ENCODE results near the gene TNFRSF6B. TPM values are rescaled to one million over a fixed set of nuclear protein-coding genes. Genes with fewer than 3 reads are reported as not detected.

Gene TNFRSF6B
- polyA plus RNA-seq, 2 of the 4 experiments (the other 2 are of a cell fraction): 0.22 to 0.66 TPM

DNA sequence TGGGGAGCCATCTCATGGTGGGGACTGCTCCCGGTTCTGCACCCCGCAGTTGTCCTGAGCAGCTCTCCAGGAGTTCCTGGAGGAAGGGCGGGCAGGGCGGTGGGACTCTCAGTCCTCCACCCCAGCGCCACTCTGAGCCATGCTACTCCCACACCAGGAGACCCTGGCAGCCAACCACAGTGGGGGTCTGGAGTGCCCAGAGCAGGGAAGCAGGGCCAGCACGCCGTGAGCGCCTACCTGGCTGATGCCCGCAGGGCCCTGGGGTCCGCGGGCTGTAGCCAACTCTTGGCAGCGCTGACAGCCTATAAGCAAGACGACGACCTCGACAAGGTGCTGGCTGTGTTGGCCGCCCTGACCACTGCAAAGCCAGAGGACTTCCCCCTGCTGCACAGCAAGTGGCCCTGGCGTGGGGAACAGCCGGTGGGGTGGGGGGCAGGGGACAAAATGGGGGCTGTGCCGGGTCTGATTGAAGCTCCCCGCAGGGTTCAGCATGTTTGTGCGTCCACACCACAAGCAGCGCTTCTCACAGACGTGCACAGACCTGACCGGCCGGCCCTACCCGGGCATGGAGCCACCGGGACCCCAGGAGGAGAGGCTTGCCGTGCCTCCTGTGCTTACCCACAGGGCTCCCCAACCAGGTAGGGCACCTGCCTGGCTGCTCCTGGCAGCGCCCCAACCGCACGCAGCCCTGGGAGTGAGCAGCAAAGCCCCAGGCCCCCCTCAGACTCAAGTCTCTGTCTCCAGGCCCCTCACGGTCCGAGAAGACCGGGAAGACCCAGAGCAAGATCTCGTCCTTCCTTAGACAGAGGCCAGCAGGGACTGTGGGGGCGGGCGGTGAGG lies 1.6 kb upstream of the TNFRSF6B start:
- H3K4me1 ChIP-seq: peaks cover 41% of the 10 kb centered on the region
- H3K27ac ChIP-seq: peak overlapping the region in 1 of 2 experiments; percentile 31; a peak in 2 of 6 replicates
- 91% methylated on average over 8 of the region's 37 CpGs for WGBS (ENCODE audit: missing lambda C conversion rate)
- CTCF ChIA-PET: interaction anchor here (1.0 kb wide), 1 partner anchor 157 kb away, joined by 3 read pairs; no protein-coding TSS in a partner anchor
- no peak for FAIRE-seq
- no peak overlapping the region for H3K4me3 ChIP-seq
- no peaks in the 10 kb centered on the region for H3K9me3 ChIP-seq
- H3K4me2 ChIP-seq: no peak overlapping the region
- no peak for ATAC-seq
- TF ChIP-seq CEBPB (IDR thresholded peaks at IDR 0.05) (no peak), RFX5 (IDR thresholded peaks at IDR 0.05) (no peak), MYC (IDR thresholded peaks at IDR 0.05; ENCODE audit: borderline replicate concordance, low read length) (no peak), PHF8 (IDR thresholded peaks at IDR 0.05; ENCODE audit: borderline replicate concordance, low read depth) (no peak), NPAS2 (CRISPR knock-in tag; IDR thresholded peaks at IDR 0.05; ENCODE audit: borderline replicate concordance) (no peak), RARB (CRISPR knock-in tag; IDR thresholded peaks at IDR 0.05) (no peak), NR3C1 (IDR thresholded peaks at IDR 0.05) (no peak), FOSL2 (IDR thresholded peaks at IDR 0.05) (no peak), FOSL2 (CRISPR knock-in tag; IDR thresholded peaks at IDR 0.05) (no peak), KDM5A (IDR thresholded peaks at IDR 0.05) (no peak), RAD21 (conservative IDR thresholded peaks at IDR 0.05 in 1 of 2, IDR thresholded peaks at IDR 0.05 in 1 of 2) (no peak), FOSB (CRISPR knock-in tag; IDR thresholded peaks at IDR 0.05) (no peak), CBX8 (IDR thresholded peaks at IDR 0.05) (no peak), HOXA7 (CRISPR knock-in tag; IDR thresholded peaks at IDR 0.05) (no peak), EHF (CRISPR knock-in tag; IDR thresholded peaks at IDR 0.05) (no peak), MAFK (IDR thresholded peaks at IDR 0.05; ENCODE audit: partially characterized antibody) (no peak), KDM1A (IDR thresholded peaks at IDR 0.05; ENCODE audit: low read depth) (no peak)
- TF ChIP-seq, protein P1, sequence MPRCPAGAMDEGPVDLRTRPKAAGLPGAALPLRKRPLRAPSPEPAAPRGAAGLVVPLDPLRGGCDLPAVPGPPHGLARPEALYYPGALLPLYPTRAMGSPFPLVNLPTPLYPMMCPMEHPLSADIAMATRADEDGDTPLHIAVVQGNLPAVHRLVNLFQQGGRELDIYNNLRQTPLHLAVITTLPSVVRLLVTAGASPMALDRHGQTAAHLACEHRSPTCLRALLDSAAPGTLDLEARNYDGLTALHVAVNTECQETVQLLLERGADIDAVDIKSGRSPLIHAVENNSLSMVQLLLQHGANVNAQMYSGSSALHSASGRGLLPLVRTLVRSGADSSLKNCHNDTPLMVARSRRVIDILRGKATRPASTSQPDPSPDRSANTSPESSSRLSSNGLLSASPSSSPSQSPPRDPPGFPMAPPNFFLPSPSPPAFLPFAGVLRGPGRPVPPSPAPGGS (IDR thresholded peaks at IDR 0.05): no peak
- TF ChIP-seq, protein P2, sequence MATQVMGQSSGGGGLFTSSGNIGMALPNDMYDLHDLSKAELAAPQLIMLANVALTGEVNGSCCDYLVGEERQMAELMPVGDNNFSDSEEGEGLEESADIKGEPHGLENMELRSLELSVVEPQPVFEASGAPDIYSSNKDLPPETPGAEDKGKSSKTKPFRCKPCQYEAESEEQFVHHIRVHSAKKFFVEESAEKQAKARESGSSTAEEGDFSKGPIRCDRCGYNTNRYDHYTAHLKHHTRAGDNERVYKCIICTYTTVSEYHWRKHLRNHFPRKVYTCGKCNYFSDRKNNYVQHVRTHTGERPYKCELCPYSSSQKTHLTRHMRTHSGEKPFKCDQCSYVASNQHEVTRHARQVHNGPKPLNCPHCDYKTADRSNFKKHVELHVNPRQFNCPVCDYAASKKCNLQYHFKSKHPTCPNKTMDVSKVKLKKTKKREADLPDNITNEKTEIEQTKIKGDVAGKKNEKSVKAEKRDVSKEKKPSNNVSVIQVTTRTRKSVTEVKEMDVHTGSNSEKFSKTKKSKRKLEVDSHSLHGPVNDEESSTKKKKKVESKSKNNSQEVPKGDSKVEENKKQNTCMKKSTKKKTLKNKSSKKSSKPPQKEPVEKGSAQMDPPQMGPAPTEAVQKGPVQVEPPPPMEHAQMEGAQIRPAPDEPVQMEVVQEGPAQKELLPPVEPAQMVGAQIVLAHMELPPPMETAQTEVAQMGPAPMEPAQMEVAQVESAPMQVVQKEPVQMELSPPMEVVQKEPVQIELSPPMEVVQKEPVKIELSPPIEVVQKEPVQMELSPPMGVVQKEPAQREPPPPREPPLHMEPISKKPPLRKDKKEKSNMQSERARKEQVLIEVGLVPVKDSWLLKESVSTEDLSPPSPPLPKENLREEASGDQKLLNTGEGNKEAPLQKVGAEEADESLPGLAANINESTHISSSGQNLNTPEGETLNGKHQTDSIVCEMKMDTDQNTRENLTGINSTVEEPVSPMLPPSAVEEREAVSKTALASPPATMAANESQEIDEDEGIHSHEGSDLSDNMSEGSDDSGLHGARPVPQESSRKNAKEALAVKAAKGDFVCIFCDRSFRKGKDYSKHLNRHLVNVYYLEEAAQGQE (IDR thresholded peaks at IDR 0.05): no peak
- TF ChIP-seq, protein P3, sequence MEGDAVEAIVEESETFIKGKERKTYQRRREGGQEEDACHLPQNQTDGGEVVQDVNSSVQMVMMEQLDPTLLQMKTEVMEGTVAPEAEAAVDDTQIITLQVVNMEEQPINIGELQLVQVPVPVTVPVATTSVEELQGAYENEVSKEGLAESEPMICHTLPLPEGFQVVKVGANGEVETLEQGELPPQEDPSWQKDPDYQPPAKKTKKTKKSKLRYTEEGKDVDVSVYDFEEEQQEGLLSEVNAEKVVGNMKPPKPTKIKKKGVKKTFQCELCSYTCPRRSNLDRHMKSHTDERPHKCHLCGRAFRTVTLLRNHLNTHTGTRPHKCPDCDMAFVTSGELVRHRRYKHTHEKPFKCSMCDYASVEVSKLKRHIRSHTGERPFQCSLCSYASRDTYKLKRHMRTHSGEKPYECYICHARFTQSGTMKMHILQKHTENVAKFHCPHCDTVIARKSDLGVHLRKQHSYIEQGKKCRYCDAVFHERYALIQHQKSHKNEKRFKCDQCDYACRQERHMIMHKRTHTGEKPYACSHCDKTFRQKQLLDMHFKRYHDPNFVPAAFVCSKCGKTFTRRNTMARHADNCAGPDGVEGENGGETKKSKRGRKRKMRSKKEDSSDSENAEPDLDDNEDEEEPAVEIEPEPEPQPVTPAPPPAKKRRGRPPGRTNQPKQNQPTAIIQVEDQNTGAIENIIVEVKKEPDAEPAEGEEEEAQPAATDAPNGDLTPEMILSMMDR (IDR thresholded peaks at IDR 0.05): no peak
- TF ChIP-seq, protein P4, sequence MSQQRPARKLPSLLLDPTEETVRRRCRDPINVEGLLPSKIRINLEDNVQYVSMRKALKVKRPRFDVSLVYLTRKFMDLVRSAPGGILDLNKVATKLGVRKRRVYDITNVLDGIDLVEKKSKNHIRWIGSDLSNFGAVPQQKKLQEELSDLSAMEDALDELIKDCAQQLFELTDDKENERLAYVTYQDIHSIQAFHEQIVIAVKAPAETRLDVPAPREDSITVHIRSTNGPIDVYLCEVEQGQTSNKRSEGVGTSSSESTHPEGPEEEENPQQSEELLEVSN (IDR thresholded peaks at IDR 0.05; ENCODE audit: borderline replicate concordance, low read depth): no peak
- DNase-seq (ENCODE audit: low read depth in 1 of 2, low spot score in 1 of 2): no peak
- POLR2A ChIA-PET: interaction anchor here (0.6 kb wide), 1 partner anchor 279 kb away, joined by 3 read pairs; no protein-coding TSS in a partner anchor
